Measurements from ENCODE around the gene TAS2R10. TPM values are rescaled to one million over a fixed set of nuclear protein-coding genes. Genes with fewer than 3 reads are reported as not detected.

The TAS2R10 gene
- not detected for total RNA-seq
- long read RNA-seq = 0 reads

- Histone ChIP-seq H3K9me3 (replicated peaks) (no peaks in the 10 kb centered on the region), H3K27me3 (ENCODE audit: low read depth) (no peaks in the 10 kb centered on the region), H3K36me3 (no peaks in the 10 kb centered on the region), H3K4me1 (no peaks in the 10 kb centered on the region), H3K27ac (replicated peaks) (no peak within 1 kb of the TSS), H3K4me3 (no peak within 1 kb of the TSS)
- intact Hi-C loops (cut with micrococcal nuclease) = no loop called here
- no peak for TF ChIP-seq CTCF (IDR thresholded peaks at IDR 0.05; ENCODE audit: borderline replicate concordance)
- no peak for DNase-seq
Measured at GRCh38 chr12:10826258-10826657, at the start of gene TAS2R10. TSS of gene TAS2R10 (minus strand) at chr12:10826358. CDS start at chr12:10826269, 89 bp downstream.

GRCh38 chr12:10873378-10873777, 47.2 kb upstream of the TAS2R10 start:
- no peak for TF ChIP-seq CTCF (IDR thresholded peaks at IDR 0.05; ENCODE audit: borderline replicate concordance)
- Histone ChIP-seq H3K36me3 (peaks cover 19% of the 10 kb centered on the region), H3K27me3 (ENCODE audit: low read depth) (no peaks in the 10 kb centered on the region), H3K9me3 (replicated peaks) (peaks cover 13% of the 10 kb centered on the region), H3K4me1 (peaks cover 6% of the 10 kb centered on the region), H3K4me3 (no peak overlapping the region), H3K27ac (replicated peaks) (no peak overlapping the region)
- no peak for DNase-seq
- intact Hi-C loops (cut with micrococcal nuclease) = no loop called here

GRCh38 chr12:10867381-10867780, 41.2 kb upstream of the TAS2R10 start:
- peak; percentile 40 for TF ChIP-seq CTCF (IDR thresholded peaks at IDR 0.05; ENCODE audit: borderline replicate concordance)
- peaks cover 5% of the 10 kb centered on the region for H3K36me3 ChIP-seq
- H3K27ac ChIP-seq (replicated peaks) = no peak overlapping the region
- DNase-seq = no peak
- intact Hi-C loops (cut with micrococcal nuclease) = no loop called here
- no peak overlapping the region for H3K4me3 ChIP-seq
- H3K27me3 ChIP-seq (ENCODE audit: low read depth) = no peaks in the 10 kb centered on the region
- H3K4me1 ChIP-seq = peaks cover 6% of the 10 kb centered on the region
- peaks cover 15% of the 10 kb centered on the region for H3K9me3 ChIP-seq (replicated peaks)

- Histone ChIP-seq H3K9me3 (replicated peaks) (peaks cover 27% of the 10 kb centered on the region), H3K36me3 (peaks cover 10% of the 10 kb centered on the region), H3K27ac (replicated peaks) (no peak overlapping the region), H3K4me3 (no peak overlapping the region), H3K27me3 (ENCODE audit: low read depth) (no peaks in the 10 kb centered on the region), H3K4me1 (peaks cover 6% of the 10 kb centered on the region)
- no peak for TF ChIP-seq CTCF (IDR thresholded peaks at IDR 0.05; ENCODE audit: borderline replicate concordance)
- DNase-seq = no peak
- intact Hi-C loops (cut with micrococcal nuclease) = no loop called here
Measured at GRCh38 chr12:10863512-10864218, 37.5 kb upstream of the TAS2R10 start.

GRCh38 chr12:10861366-10861765, 35.2 kb upstream of the TAS2R10 start:
- peaks cover 19% of the 10 kb centered on the region for H3K36me3 ChIP-seq
- no peak overlapping the region for H3K27ac ChIP-seq (replicated peaks)
- DNase-seq = no peak
- no peak overlapping the region for H3K4me3 ChIP-seq
- peaks cover 42% of the 10 kb centered on the region for H3K9me3 ChIP-seq (replicated peaks)
- TF ChIP-seq CTCF (IDR thresholded peaks at IDR 0.05; ENCODE audit: borderline replicate concordance) = no peak
- no peaks in the 10 kb centered on the region for H3K4me1 ChIP-seq
- no peaks in the 10 kb centered on the region for H3K27me3 ChIP-seq (ENCODE audit: low read depth)
- intact Hi-C loops (cut with micrococcal nuclease) = no loop called here
